ENCODE results near the gene RABL3. TPM values are rescaled to one million over a fixed set of nuclear protein-coding genes. Genes with fewer than 3 reads are reported as not detected.
"Not testable (repeated sequence)": the region's sequence is repeated elsewhere in the genome, so short reads cannot be mapped to it uniquely, and the experiment has no call there.

Gene RABL3
- total RNA-seq, 1 donor from 2014 or later: 18.2 TPM

- DNase-seq (ENCODE audit: missing footprints) (no peak), ATAC-seq (no peak)
- intact Hi-C loops (cut with DNase I): no loop called here
These were observed 81.0 kb downstream of the RABL3 start for GRCh38 chr3:120661106-120661905.

GRCh38 chr3:120659834-120660233 is 82.5 kb downstream of the RABL3 start:
- no peak for DNase-seq (ENCODE audit: missing footprints)
- intact Hi-C loops (cut with DNase I): no loop called here
- ATAC-seq: no peak

- ATAC-seq: no peak
- intact Hi-C loops (cut with DNase I): no loop called here
- no peak for DNase-seq (ENCODE audit: missing footprints)
These were observed 83.0 kb downstream of the RABL3 start for GRCh38 chr3:120659285-120659684.

GRCh38 chr3:120652896-120653545 is 89.3 kb downstream of the RABL3 start:
- ATAC-seq (no peak), DNase-seq (ENCODE audit: missing footprints) (no peak)
- intact Hi-C loops (cut with DNase I): no loop called here

GRCh38 chr3:120652281-120652680 is 90.0 kb downstream of the RABL3 start:
- DNase-seq (ENCODE audit: missing footprints) (no peak), ATAC-seq (no peak)
- intact Hi-C loops (cut with DNase I): no loop called here

GRCh38 chr3:120650311-120650710 is 92.0 kb downstream of the RABL3 start:
- DNase-seq (ENCODE audit: missing footprints): no peak
- no peak for ATAC-seq
- intact Hi-C loops (cut with DNase I): no loop called here

GRCh38 chr3:120649830-120650233 is 92.5 kb downstream of the RABL3 start:
- ATAC-seq (no peak), DNase-seq (ENCODE audit: missing footprints) (no peak)
- intact Hi-C loops (cut with DNase I): no loop called here

- DNase-seq (ENCODE audit: missing footprints): no peak
- intact Hi-C loops (cut with DNase I): no loop called here
- ATAC-seq: no peak
These were observed 94.0 kb downstream of the RABL3 start for GRCh38 chr3:120648290-120648689.

GRCh38 chr3:120646771-120647432 is 95.4 kb downstream of the RABL3 start:
- no peak for DNase-seq (ENCODE audit: missing footprints)
- intact Hi-C loops (cut with DNase I): no loop called here
- ATAC-seq: no peak

GRCh38 chr3:120645083-120645845 is 97.1 kb downstream of the RABL3 start:
- DNase-seq (ENCODE audit: missing footprints): no peak
- intact Hi-C loops (cut with DNase I): no loop called here
- ATAC-seq: no peak

- intact Hi-C loops (cut with DNase I): no loop called here
- DNase-seq (ENCODE audit: missing footprints): no peak
- no peak for ATAC-seq
These were observed 99.9 kb downstream of the RABL3 start for GRCh38 chr3:120642368-120642948.

GRCh38 chr3:120641696-120642246 is 100.5 kb downstream of the RABL3 start:
- ATAC-seq (no peak), DNase-seq (ENCODE audit: missing footprints) (no peak)
- intact Hi-C loops (cut with DNase I): no loop called here

GRCh38 chr3:120640231-120640630 is 102.1 kb downstream of the RABL3 start:
- ATAC-seq: no peak
- intact Hi-C loops (cut with DNase I): no loop called here
- DNase-seq (ENCODE audit: missing footprints): no peak

- ATAC-seq; intact Hi-C loops (cut with DNase I); DNase-seq (ENCODE audit: missing footprints): not testable (repeated sequence)
These were observed 103.5 kb downstream of the RABL3 start for GRCh38 chr3:120638820-120639219.

GRCh38 chr3:120637851-120638559 is 104.3 kb downstream of the RABL3 start:
- intact Hi-C loops (cut with DNase I): no loop called here
- ATAC-seq (peak; percentile 28), DNase-seq (ENCODE audit: missing footprints) (no peak)

GRCh38 chr3:120636795-120637401 is 105.4 kb downstream of the RABL3 start:
- ATAC-seq (no peak), DNase-seq (ENCODE audit: missing footprints) (no peak)
- intact Hi-C loops (cut with DNase I): no loop called here
